Measurements from ENCODE around the gene CAMTA1.
"Not testable (repeated sequence)": the region's sequence is repeated elsewhere in the genome, so short reads cannot be mapped to it uniquely, and the experiment has no call there.

The CAMTA1 gene

GRCh38 chr1:7381729-7382128 lies 596.5 kb downstream of the CAMTA1 start:
- not testable (repeated sequence) for DNase-seq

DNA sequence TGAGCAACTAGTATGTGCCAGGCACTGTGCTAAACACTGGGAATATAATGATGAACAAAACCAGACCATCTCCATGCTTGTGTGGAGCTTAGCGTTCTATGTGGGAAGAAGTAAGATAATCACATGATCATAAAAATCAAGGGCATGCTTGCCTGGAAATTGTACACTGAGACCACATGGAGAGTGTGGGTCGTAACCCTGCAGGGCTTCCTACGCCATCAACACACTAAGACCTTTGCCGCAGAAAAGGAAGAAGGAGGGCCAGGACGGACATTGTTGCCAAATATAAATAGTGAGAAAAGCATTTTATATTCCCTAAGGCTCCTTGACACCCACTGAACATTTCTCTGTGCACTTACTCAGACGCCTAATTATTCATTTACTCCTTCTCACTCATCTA lies 597.7 kb downstream of the CAMTA1 start:
- no peak for DNase-seq

DNA sequence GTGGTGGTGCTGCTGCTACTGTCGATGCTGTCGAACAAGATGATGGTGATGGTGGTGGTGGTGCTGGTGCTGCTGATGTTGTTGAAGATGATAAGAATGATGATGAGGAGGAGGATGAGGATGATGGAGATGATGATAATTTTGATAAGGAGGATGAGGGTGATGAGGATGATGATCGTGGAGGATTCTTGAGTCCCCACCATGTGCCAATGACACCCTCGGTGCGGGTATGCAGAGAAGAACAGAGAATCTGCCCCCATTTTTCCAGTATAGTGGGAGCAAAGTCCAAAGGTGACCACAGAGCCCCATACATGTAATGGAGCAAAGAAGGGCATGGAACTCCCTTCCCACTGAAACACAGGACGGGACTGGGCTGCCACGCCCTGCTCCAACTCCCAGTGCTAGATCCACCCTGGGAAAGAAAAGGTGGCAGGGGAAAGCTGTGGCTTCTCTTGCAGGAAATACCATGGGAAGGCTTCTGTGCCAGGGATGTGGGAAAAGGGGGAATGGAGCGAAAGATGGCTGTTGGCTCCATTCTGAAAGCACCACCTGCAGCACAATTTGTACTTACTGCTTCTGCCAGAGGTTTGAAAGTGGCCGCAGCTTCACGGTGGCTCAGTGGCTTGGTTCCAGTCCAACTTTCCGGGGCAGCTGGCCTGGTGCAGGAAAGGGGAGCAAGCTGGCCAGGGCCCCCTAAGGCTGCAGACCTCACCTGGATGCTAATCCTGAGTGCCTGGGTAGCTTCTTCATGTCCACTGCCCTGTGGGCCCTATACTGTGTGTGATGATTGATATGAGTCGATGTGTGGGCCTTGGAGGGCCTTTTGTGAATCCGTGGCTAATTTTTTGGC lies 598.6 kb downstream of the CAMTA1 start:
- DNase-seq: no peak

- no peak for DNase-seq
These were observed 599.4 kb downstream of the CAMTA1 start for GRCh38 chr1:7384679-7385078.

GRCh38 chr1:7385471-7386225 lies 600.4 kb downstream of the CAMTA1 start:
- no peak for DNase-seq

GRCh38 chr1:7386226-7387052 lies 601.2 kb downstream of the CAMTA1 start:
- DNase-seq: peak; percentile 21

DNA sequence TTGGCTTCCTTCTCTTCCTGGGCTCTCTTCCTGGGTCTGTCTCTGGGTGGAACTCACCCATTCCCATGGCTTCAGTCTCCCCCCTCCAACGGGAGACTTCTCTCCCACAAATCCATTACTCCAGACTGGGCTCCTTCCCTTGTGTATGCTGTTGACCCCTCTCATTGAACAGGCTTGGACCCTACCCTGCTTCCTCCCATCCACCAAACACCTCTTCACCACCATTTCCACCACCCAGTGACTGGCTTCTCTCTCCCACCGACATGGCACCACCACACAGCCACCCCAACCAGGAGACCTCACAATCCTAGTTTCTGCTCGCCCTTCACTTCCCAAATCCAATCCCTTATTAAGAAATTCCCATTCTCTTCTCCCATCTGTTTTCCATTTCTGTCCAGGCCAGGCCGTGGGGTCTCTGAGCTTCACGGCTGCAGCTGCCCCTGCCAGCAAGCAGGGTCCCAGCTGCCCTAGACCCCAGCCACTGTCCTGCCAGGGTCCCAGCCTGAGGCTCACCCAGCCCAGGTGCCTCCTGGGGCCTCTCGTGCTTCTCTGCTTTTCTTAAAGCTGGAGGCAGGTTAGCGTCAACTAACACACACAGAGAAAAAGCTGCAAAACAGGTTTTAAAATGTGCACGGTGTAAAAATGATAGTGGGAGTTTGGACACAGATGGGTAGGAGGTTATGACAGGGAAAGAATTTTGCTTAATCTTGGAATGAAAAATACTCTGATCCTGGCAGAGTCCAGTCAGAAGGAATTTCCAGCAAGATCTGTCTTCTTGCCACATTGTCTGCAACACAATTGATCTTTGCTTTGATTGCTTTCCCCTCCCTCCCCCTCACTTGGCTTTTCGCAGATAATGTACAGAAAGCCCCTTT lies 602.0 kb downstream of the CAMTA1 start:
- peak; percentile 29 for DNase-seq

DNA sequence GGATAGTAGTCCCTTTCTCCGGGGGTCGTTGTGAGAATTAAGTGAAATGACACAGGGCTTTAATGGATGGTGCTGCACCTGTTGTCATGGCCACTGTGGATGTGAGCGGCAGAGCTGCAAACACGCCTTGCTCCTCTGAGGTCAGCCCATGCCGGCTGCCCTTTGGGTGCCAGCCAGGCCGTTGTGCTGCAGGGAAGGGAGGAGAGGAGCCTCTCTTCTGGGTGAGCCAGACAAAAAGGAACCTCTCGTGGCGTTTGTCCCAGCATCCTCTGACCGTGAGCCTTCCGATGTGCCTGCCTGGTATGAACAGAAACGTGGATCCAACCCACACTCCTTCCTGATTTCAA lies 602.9 kb downstream of the CAMTA1 start:
- no peak for DNase-seq

DNA sequence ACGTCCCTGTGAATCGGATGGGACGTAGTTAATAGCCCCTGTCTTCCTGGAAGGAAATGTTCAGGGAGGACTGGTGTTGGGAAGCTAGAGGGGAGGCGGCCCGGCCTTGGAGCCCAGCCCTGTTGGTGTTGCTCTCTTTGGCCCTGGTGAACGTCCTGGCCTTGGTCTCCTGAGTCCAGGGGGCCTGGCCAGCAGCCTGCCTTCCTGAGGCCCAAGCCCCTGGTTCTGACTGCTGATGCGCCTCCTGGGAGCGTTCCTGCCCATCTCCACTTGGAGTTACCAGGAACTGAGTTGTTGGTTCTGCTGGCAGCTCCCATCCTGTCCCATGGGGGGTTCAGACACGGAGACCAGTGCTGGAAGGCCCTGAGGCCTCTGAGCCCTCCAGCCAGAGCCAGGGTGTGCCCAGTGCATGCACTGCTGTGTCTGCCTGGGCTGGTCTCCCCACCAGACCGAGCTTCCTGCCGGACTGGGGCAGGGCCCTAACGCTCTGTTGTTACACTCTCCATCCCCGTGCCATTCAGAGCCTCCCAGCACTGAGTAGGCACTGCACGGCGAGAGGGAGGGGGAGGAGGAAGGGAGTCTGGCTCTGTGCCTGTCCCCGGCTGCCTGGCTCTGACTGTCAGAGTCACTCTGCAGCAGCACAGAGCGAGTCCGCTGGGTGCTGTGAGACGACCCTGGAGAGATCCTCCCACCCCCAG lies 603.4 kb downstream of the CAMTA1 start:
- DNase-seq: no peak

GRCh38 chr1:7389201-7389905 lies 604.1 kb downstream of the CAMTA1 start:
- DNase-seq: peak; percentile 46

GRCh38 chr1:7389906-7390603 lies 604.8 kb downstream of the CAMTA1 start:
- DNase-seq: no peak

- no peak for DNase-seq
These were observed 605.3 kb downstream of the CAMTA1 start for GRCh38 chr1:7390604-7391000.

DNA sequence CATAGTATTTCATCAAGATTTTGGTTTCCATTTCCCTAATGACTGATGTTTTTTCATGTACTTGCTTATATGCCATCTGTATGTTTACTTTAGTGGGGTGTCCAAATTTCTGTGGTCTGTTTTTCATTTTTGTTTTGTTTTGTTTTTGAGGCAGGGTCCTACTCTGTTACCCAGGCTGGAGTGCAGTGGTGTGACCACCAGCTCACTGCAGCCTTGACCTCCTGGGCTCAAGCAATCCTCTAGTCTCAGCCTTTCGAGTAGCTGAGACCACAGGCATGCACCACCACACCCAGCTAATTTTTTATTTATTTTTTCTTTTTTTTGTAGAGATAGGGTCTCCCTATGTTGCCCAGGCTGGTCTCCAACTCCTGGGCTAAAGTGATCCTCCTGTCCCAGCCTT lies 607.9 kb downstream of the CAMTA1 start:
- DNase-seq: no peak

- DNase-seq: no peak
These were observed 610.0 kb downstream of the CAMTA1 start for GRCh38 chr1:7395251-7395650.

GRCh38 chr1:7398982-7399381 lies 613.7 kb downstream of the CAMTA1 start:
- DNase-seq: no peak

DNA sequence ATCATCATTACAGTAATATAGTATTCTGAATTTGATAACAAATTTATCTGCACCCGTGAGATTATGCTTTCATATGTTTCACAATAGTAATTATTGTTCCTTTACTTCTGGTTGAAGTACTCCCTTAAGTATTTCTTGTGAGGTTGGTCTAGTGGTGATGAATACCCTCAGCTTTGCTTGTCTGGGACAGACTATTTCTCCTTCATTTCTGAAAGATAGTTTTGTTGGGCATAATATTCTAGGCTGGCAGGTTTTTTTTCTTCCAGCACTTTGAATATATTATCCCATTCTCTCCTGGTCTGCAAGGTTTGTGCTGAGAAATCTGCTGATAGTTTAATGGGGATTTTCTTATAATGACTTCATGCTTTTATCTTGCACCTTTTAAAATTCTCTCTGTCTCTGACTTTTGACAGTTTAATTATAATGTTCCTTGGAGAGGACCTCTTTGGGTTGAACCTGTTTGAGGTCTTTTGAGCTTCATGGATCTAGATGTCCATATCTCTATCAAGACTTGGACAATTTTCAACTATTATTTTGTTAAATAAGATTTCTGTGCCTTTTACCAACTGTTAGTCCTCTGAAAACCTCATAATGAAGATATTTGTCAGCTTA lies 614.4 kb downstream of the CAMTA1 start:
- DNase-seq: no peak

GRCh38 chr1:7400566-7400965 lies 615.3 kb downstream of the CAMTA1 start:
- no peak for DNase-seq

- peak; percentile 98 for DNase-seq
These were observed 616.7 kb downstream of the CAMTA1 start for GRCh38 chr1:7401814-7402547.

DNA sequence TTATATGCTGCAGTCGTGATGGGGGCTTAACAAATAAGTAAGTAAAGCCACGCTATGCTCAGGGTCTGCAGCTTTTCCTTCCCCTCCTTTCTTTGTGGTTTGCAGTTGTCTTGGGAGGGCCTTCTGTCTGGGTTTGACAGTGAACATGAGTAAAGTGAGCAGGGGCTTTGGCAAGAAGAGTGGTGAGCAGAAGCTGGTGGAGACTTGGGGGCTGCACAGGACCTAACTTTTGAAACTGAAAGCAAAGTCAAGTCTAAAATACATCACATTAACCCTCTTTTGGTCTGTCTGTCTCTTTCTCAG lies 617.2 kb downstream of the CAMTA1 start:
- DNase-seq: no peak
